ENCODE results near the gene DLG1. TPM values are rescaled to one million over a fixed set of nuclear protein-coding genes. Genes with fewer than 3 reads are reported as not detected.
"Not testable (repeated sequence)": the region's sequence is repeated elsewhere in the genome, so short reads cannot be mapped to it uniquely, and the experiment has no call there.

Gene DLG1
- total RNA-seq, 1 donor from 2014 or later, result 60.1 TPM

DNA sequence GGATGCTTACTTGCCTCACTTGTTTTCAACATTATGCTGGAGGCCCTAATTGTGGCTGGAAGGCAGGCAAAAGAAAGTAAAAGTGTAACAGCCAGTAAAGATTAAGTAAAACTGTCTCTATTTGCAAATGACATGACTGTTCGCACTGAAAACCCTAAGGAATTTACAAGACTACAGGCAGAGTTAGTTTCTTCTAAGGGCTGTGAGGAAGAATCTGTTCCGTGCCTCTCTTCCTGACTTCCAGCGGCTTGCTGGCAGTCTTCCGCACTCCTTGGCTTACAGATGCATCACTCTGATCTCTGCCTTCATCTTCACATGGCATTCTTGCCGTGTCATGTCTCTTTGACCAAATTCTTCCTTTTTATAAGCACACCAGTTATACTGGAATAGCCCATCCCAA lies 86.1 kb downstream of the DLG1 start:
- peaks cover 25% of the 10 kb centered on the region for H3K4me1 ChIP-seq
- H3K27me3 ChIP-seq (ENCODE audit: low read depth), result no peaks in the 10 kb centered on the region
- no peaks in the 10 kb centered on the region for H3K9me3 ChIP-seq (replicated peaks)
- H3K36me3 ChIP-seq, result no peaks in the 10 kb centered on the region
- no peak for DNase-seq
- H3K27ac ChIP-seq (replicated peaks), result no peak overlapping the region
- no peak overlapping the region for H3K4me3 ChIP-seq
- TF ChIP-seq, protein P1, sequence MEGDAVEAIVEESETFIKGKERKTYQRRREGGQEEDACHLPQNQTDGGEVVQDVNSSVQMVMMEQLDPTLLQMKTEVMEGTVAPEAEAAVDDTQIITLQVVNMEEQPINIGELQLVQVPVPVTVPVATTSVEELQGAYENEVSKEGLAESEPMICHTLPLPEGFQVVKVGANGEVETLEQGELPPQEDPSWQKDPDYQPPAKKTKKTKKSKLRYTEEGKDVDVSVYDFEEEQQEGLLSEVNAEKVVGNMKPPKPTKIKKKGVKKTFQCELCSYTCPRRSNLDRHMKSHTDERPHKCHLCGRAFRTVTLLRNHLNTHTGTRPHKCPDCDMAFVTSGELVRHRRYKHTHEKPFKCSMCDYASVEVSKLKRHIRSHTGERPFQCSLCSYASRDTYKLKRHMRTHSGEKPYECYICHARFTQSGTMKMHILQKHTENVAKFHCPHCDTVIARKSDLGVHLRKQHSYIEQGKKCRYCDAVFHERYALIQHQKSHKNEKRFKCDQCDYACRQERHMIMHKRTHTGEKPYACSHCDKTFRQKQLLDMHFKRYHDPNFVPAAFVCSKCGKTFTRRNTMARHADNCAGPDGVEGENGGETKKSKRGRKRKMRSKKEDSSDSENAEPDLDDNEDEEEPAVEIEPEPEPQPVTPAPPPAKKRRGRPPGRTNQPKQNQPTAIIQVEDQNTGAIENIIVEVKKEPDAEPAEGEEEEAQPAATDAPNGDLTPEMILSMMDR (IDR thresholded peaks at IDR 0.05; ENCODE audit: borderline replicate concordance), result no peak
- intact Hi-C loops (cut with micrococcal nuclease), result no loop called here

DNA sequence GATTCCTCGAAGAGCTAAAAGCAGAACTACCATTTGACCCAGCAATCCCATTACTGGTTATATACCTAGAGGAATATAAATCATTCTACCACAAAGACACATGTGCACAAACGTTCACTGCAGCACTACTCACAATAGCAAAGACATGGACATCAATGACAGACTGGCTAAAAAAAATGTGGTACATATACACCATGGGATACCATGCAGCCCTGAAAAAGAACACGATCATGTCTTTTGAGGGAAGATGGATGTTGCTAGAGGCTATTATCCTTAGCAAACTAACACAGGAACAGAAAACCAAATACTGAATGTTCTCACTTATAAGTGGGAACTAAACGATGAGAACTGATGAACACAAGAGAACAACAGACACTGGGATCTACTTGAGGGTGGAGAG lies 86.7 kb downstream of the DLG1 start:
- H3K27me3 ChIP-seq (ENCODE audit: low read depth); H3K27ac ChIP-seq (replicated peaks); intact Hi-C loops (cut with micrococcal nuclease); DNase-seq; H3K36me3 ChIP-seq; H3K4me3 ChIP-seq; H3K9me3 ChIP-seq (replicated peaks): not testable (repeated sequence)
- H3K4me1 ChIP-seq, result peaks cover 19% of the 10 kb centered on the region

DNA sequence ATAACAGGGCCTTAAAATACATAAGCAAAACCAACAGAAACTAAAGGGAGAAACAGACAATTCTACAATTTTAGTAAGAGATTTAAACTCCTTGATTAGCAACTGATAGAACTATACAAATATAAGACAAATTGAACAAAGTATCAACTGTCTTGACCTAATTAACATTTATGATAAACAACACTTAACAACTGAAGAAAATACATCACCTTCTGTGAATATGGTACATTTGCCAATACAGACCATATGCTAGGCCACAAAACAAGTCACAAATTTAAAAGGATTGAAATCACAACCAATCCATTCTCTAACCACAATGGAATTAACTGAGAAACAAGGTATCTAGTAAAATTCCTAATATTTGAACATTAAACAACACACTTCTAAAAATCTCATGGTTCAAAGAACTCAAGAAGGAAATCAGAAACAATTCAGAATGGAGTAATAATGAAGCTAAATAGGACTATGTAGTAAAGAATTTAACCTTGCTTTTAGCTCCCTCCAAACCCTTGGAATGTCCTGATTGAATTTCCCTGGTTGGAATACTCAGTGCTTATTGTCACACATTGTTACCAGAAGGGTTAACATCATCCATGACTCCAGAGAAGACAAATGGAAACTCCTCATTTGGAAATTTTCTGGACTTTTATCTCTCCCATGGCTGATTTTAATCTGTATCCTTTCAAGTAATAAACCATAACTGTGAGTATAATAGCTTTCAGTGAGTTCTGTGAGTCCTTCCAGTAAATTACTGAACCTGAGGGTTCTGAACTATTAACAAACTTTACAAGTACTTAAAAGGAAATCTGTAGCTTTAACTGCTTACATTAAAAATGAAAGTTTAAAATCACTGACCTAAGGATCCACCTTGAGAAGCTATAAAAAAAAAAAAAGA lies 88.8 kb downstream of the DLG1 start:
- Histone ChIP-seq H3K36me3 (no peaks in the 10 kb centered on the region), H3K27me3 (ENCODE audit: low read depth) (no peaks in the 10 kb centered on the region), H3K9me3 (replicated peaks) (no peaks in the 10 kb centered on the region), H3K4me1 (peaks cover 17% of the 10 kb centered on the region), H3K27ac (replicated peaks) (no peak overlapping the region), H3K4me3 (no peak overlapping the region)
- TF ChIP-seq, protein P1 (IDR thresholded peaks at IDR 0.05; ENCODE audit: borderline replicate concordance), result no peak
- intact Hi-C loops (cut with micrococcal nuclease), result no loop called here
- no peak for DNase-seq

DNA sequence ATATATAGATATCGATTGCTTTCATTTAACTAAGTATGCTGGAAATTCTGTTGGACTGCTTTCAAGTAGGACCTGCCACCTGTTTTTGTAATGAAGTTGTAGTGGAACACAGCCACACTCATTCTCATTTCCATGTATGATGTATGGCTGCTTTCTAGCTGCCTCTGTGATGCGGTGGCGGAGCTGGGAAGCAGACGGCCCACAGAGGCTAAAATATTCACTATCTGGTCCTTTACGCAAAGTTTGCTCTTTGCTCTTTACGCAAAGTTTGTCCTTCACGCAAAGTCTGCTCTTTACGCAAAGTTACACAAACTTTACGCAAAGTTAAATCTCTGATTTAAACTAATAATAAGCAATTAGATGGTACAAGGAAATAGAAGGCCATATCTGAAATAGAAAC lies 91.5 kb downstream of the DLG1 start:
- Histone ChIP-seq H3K4me3 (no peak overlapping the region), H3K4me1 (peaks cover 27% of the 10 kb centered on the region), H3K9me3 (replicated peaks) (no peaks in the 10 kb centered on the region), H3K36me3 (no peaks in the 10 kb centered on the region), H3K27me3 (ENCODE audit: low read depth) (no peaks in the 10 kb centered on the region), H3K27ac (replicated peaks) (no peak overlapping the region)
- TF ChIP-seq, protein P1 (IDR thresholded peaks at IDR 0.05; ENCODE audit: borderline replicate concordance), result no peak
- intact Hi-C loops (cut with micrococcal nuclease), result no loop called here
- DNase-seq, result no peak

DNA sequence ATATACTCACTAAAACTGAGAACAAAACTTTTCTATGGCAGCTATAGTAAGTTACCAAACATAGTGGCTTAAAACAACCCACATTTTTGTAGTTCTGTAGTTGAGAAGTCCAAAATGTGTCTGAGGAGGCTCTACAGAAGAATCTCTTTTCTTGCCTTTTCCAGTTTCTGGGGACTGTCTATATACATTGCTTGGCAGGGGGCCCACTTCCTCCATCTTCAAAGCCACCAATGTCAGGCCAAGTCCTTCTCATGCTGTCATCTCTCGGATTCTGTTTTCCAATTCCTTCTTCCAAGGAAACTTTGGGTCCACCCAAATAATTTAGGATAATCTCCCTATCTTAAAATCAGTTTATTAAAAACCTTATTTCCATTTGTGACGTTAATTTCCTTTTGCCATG lies 92.7 kb downstream of the DLG1 start:
- Histone ChIP-seq H3K36me3 (no peaks in the 10 kb centered on the region), H3K27me3 (ENCODE audit: low read depth) (no peaks in the 10 kb centered on the region), H3K4me1 (peaks cover 27% of the 10 kb centered on the region), H3K9me3 (replicated peaks) (no peaks in the 10 kb centered on the region), H3K4me3 (no peak overlapping the region), H3K27ac (replicated peaks) (no peak overlapping the region)
- intact Hi-C loops (cut with micrococcal nuclease), result no loop called here
- no peak for DNase-seq
- TF ChIP-seq, protein P1 (IDR thresholded peaks at IDR 0.05; ENCODE audit: borderline replicate concordance), result no peak

DNA sequence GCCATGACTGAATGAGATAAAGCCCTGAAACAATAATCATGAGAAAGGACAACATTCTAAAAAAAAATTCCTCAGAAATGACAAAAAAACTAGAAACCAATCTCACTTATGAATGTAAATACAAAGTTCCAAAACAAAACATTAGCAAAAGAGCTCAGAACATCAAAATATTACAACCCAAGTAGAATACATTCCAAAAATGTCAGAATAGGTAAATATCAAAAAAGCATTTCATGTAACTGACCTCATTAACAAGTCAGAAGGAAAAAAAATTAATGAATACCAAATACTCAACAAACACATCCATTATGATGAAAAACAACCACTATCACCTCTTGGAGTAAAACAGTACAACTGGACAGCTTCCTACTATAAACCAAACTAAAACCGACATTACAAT lies 93.1 kb downstream of the DLG1 start:
- Histone ChIP-seq H3K9me3 (replicated peaks) (no peaks in the 10 kb centered on the region), H3K27me3 (ENCODE audit: low read depth) (no peaks in the 10 kb centered on the region), H3K4me3 (no peak overlapping the region), H3K36me3 (no peaks in the 10 kb centered on the region), H3K27ac (replicated peaks) (no peak overlapping the region), H3K4me1 (peaks cover 27% of the 10 kb centered on the region)
- no peak for DNase-seq
- intact Hi-C loops (cut with micrococcal nuclease), result no loop called here
- TF ChIP-seq, protein P1 (IDR thresholded peaks at IDR 0.05; ENCODE audit: borderline replicate concordance), result no peak

Data from left ventricle myocardium inferior (tissue), 1 donor.